ENCODE data around the gene KCNAB1.

DNA sequence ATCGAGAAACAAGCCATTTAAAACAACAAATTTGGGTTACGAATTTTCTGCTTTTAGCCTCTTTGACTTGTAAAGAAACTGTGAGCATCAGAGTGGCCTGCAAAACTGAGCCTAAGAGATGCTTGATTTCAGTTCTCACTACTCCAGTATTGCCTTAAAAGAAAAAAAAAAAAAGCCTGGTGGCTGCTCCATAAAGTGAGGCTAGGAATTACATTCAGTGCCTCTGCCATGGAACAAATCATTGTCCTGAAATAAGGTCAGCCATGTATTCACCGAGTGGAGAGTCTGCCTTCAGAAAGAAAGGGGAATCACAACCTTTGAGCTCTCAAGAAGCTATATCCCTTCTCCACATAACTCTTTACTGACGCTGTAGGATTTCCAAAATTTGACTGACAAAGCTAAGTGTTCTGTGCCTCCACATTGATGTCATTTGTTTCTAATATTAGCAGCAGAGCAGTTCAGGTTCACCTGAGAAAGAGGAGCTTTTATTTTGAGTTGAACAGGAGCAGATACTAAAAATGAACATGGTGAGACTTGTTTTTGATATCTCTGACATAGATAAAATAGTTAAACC, 297.3 kb downstream of the KCNAB1 start:
- TF ChIP-seq, protein P1, sequence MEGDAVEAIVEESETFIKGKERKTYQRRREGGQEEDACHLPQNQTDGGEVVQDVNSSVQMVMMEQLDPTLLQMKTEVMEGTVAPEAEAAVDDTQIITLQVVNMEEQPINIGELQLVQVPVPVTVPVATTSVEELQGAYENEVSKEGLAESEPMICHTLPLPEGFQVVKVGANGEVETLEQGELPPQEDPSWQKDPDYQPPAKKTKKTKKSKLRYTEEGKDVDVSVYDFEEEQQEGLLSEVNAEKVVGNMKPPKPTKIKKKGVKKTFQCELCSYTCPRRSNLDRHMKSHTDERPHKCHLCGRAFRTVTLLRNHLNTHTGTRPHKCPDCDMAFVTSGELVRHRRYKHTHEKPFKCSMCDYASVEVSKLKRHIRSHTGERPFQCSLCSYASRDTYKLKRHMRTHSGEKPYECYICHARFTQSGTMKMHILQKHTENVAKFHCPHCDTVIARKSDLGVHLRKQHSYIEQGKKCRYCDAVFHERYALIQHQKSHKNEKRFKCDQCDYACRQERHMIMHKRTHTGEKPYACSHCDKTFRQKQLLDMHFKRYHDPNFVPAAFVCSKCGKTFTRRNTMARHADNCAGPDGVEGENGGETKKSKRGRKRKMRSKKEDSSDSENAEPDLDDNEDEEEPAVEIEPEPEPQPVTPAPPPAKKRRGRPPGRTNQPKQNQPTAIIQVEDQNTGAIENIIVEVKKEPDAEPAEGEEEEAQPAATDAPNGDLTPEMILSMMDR (conservative IDR thresholded peaks at IDR 0.05; ENCODE audit: low read depth, low read length) = no peak
- TF ChIP-seq EZH2 (IDR thresholded peaks at IDR 0.05; ENCODE audit: low read length, unreplicated experiment) (no peak), EZH2phosphoT487 (IDR thresholded peaks at IDR 0.05; ENCODE audit: borderline replicate concordance, low read length) (no peak)

Data from PC-3 (cell line).